ENCODE results near the gene TBC1D8B.
"Not testable (repeated sequence)": the region's sequence is repeated elsewhere in the genome, so short reads cannot be mapped to it uniquely, and the experiment has no call there.

DNA sequence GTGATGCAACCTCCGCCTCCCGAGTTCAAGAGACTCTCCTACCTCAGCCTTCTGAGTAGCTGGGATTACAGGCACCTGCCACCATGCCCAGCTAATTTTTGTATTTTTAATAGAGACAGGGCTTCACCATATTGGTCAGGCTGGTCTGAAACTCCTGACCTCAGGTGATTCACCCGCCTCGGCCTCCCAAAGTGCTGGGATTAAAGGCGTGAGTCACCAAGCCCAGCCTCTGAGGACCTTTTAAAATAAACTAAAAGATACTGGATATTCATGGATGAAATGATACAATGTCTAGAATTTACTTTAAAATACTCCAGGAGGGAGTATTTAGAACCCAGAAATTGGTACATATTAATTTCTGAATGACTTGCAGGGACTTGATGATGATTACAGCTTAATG lies 10.5 kb downstream of the TBC1D8B start:
- not testable (repeated sequence) for TF ChIP-seq CTCF, POLR2A (IDR thresholded peaks at IDR 0.05)
